ENCODE data around the gene KRTAP10-12. TPM values are rescaled to one million over a fixed set of nuclear protein-coding genes. Genes with fewer than 3 reads are reported as not detected.
A peak's percentile ranks its signal among the peaks of the same experiment; 100 is the strongest.

KRTAP10-12 gene
- total RNA-seq, 4 donors from 2014 or later, result not detected

- no peak within 1 kb of the TSS for H3K4me3 ChIP-seq
- DNase-seq, result no peak
- peaks cover 0 to 8% (median 0%) of the 10 kb centered on the region in 3 donors for H3K9me3 ChIP-seq
- no peaks in the 10 kb centered on the region for H3K4me1 ChIP-seq
- TF ChIP-seq CTCF (IDR thresholded peaks at IDR 0.05) (no peak), POLR2A (IDR thresholded peaks at IDR 0.05) (no peak)
- intact Hi-C loops (cut with DNase I), result no loop called here
- H3K27me3 ChIP-seq, result peaks cover 0 to 45% (median 0%) of the 10 kb centered on the region in 4 donors
- 47 to 57% methylated on average over 9 of the region's 9 CpGs for WGBS, 2 donors
- H3K27ac ChIP-seq, result peak within 1 kb of the TSS in 1 of 4 donors; percentile 6
- H3K36me3 ChIP-seq, result no peaks in the 10 kb centered on the region
Observed at GRCh38 chr21:44654576-44655175, 42.3 kb upstream of the KRTAP10-12 start, which contains the start of gene KRTAP12-4. Gene KRTAP12-4 (minus strand): TSS chr21:44654659. CDS start chr21:44654614, 45 bp downstream.

GRCh38 chr21:44656868-44657267 is 40.1 kb upstream of the KRTAP10-12 start:
- 25 to 53% methylated on average over 1 of the region's 1 CpG for WGBS, 2 donors
- peak overlapping the region in 1 of 4 donors; percentile 31 for H3K27ac ChIP-seq
- DNase-seq, result no peak
- no peaks in the 10 kb centered on the region for H3K36me3 ChIP-seq
- H3K9me3 ChIP-seq, result peaks cover 0 to 8% (median 0%) of the 10 kb centered on the region in 3 donors
- TF ChIP-seq CTCF (IDR thresholded peaks at IDR 0.05), result no peak
- no peak for TF ChIP-seq POLR2A (IDR thresholded peaks at IDR 0.05)
- intact Hi-C loops (cut with DNase I), result no loop called here
- no peak overlapping the region for H3K4me3 ChIP-seq
- peaks cover 0 to 39% (median 0%) of the 10 kb centered on the region in 4 donors for H3K27me3 ChIP-seq
- H3K4me1 ChIP-seq, result no peaks in the 10 kb centered on the region

- H3K9me3 ChIP-seq, result peaks cover 0 to 8% (median 0%) of the 10 kb centered on the region in 3 donors
- intact Hi-C loops (cut with DNase I), result no loop called here
- no peak for DNase-seq
- 72 to 81% methylated on average over 23 to 26 of the region's 26 CpGs for WGBS, 2 donors
- peak within 1 kb of the TSS in 1 of 4 donors; percentile 57 for H3K27ac ChIP-seq
- H3K4me1 ChIP-seq, result no peaks in the 10 kb centered on the region
- no peak for TF ChIP-seq POLR2A (IDR thresholded peaks at IDR 0.05)
- no peak for TF ChIP-seq CTCF (IDR thresholded peaks at IDR 0.05)
- H3K27me3 ChIP-seq, result peaks cover 0 to 39% (median 0%) of the 10 kb centered on the region in 4 donors
- H3K4me3 ChIP-seq, result peak within 1 kb of the TSS in 1 of 4 donors; percentile 21
- H3K36me3 ChIP-seq, result no peaks in the 10 kb centered on the region
Observed at GRCh38 chr21:44657635-44658540, 39.1 kb upstream of the KRTAP10-12 start, which contains the start of gene KRTAP12-3. Gene KRTAP12-3 (plus strand): TSS chr21:44657932. CDS start chr21:44657980, 48 bp downstream.

GRCh38 chr21:44658541-44658910 is 38.4 kb upstream of the KRTAP10-12 start:
- intact Hi-C loops (cut with DNase I), result no loop called here
- H3K27ac ChIP-seq, result peak overlapping the region in 1 of 4 donors; percentile 57

More at GRCh38 chr21:44658541-44658910, 38.4 kb upstream of the KRTAP10-12 start:
- Histone ChIP-seq H3K27me3 (peaks cover 0 to 36% (median 0%) of the 10 kb centered on the region in 4 donors), H3K4me1 (no peaks in the 10 kb centered on the region), H3K4me3 (no peak overlapping the region), H3K36me3 (no peaks in the 10 kb centered on the region), H3K9me3 (peaks cover 0 to 8% (median 0%) of the 10 kb centered on the region in 3 donors)
- DNase-seq, result no peak
- no peak for TF ChIP-seq CTCF (IDR thresholded peaks at IDR 0.05)
- no peak for TF ChIP-seq POLR2A (IDR thresholded peaks at IDR 0.05)
- WGBS, 2 donors, result 82 to 85% methylated on average over 1 to 5 of the region's 5 CpGs

Measured in esophagus squamous epithelium (tissue), 5 donors.